Esophagus muscularis mucosa (tissue), 4 donors: ENCODE results near the gene SLC2A10. TPM values are rescaled to one million over a fixed set of nuclear protein-coding genes. Genes with fewer than 3 reads are reported as not detected.

Experiments used
- DNase-seq: peaks from one replicate; pipeline ENCODE4 v3.0.0-alpha.2; 2017; ENCODE audit errors: extremely low spot score
- H3K27ac ChIP-seq, 4 donors: fragments of 200-600 bp; sonication (generic); replicated peaks in 1 of 4; 1 replicate in 3 of 4; 2 replicates in 1 of 4; pipeline ENCODE4 v1.5.1; 2016 to 2019; ENCODE audit warnings: mild to moderate bottlenecking in 1 of 4
- H3K27me3 ChIP-seq, 4 donors: fragments of 200-600 bp; sonication (generic); one replicate each; pipeline versions ENCODE4 v1.5.1 to v1.6.0; 2016 to 2019
- H3K36me3 ChIP-seq, 4 donors: fragments of 200-600 bp; sonication (generic); one replicate each; pipeline ENCODE4 v1.5.1; 2016 to 2019
- H3K4me1 ChIP-seq, 4 donors: fragments of 200-600 bp; sonication (generic); one replicate each; pipeline ENCODE4 v1.5.1; 2016 to 2019
- H3K4me3 ChIP-seq, 4 donors: fragments of 200-600 bp; sonication (generic); 1 replicate in 2 of 4; 2 replicates in 2 of 4; pipeline ENCODE4 v1.5.1; 2016 to 2019; ENCODE audit warnings: mild to moderate bottlenecking in 4 of 4, moderate library complexity in 1 of 4
- H3K9me3 ChIP-seq, 4 donors: fragments of 200-600 bp; sonication (generic); 1 replicate in 3 of 4; 2 replicates in 1 of 4; pipeline ENCODE4 v1.5.1; 2016 to 2019
- EP300 ChIP-seq: sonication (generic); formaldehyde crosslinking; IDR thresholded peaks from one replicate; pipeline ENCODE4 v1.6.1; 2017; ENCODE audit warnings: antibody characterized with exemption
- POLR2A ChIP-seq: fragments of 450-650 bp; IDR thresholded peaks from one replicate; pipeline ENCODE4 v1.6.1; 2017; ENCODE audit warnings: antibody characterized with exemption, moderate library complexity, mild to moderate bottlenecking, low read depth
- POLR2AphosphoS5 ChIP-seq, 2 donors: sonication (generic); formaldehyde crosslinking; IDR thresholded peaks; one replicate each; pipeline ENCODE4 v1.6.1; 2017; ENCODE audit warnings: antibody characterized with exemption in 2 of 2
- WGBS: methylation state at CpG from one replicate; pipeline ENCODE4 v1.1.5; 2018; 5-methylcytosine and 5-hydroxymethylcytosine counted together
- intact Hi-C: fragments of 100-400 bp; cut with DNase I; formaldehyde crosslinking; loops from one replicate; pipeline ENCODE4 v1.15.1; 2023
- total RNA-seq, 4 donors: library from RNA; depleted of rRNA; stranded (reverse); fragments of >200 nt; gene quantifications; one replicate each; pipeline versions ENCODE4 v1.1.0 to v1.2.1, GENCODE V29; 2016
- TF ChIP-seq, protein P1 (sequence below), 3 experiments: fragments of 200-600 bp in 2 of 3; fragments of 450-650 bp in 1 of 3; sonication (generic) in 2 of 3; IDR thresholded peaks; one replicate each; pipeline ENCODE4 v1.5.1; 2017 to 2019; ENCODE audit warnings: antibody characterized with exemption in 3 of 3, mild to moderate bottlenecking in 2 of 3, moderate library complexity in 1 of 3

Gene SLC2A10
- total RNA-seq, 4 donors from 2014 or later: 9.6 to 27.0 (median 15.3) TPM

DNA sequence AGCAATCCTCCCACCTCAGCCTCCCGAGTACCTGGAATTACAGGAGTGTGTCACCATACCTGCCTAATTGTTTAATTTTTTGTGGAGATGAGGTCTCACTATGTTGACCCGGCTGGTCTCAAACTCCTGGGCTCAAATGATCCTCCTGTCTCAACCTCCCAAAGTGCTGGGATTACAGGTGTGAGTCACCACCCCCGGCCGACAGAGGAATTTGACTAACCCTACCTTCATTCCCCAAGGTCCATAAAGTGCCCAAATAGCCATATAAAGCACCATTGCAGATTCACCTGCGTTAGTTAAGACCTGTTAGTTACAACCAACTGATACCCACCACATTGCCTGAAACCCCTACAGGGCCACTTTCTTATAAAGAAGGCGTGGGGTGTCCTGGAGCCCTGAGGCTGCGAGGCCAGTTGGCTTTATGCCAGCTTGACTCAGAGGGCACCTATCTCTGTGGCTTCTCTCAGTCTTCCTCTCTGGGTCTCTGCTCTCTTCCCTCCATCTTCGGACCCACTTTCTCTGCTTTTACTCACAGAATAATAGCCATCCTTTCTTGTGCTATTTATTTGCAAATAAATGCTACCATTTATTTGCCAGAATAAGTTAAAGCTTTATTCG, 65.6 kb downstream of the SLC2A10 start:
- 92% methylated on average over 7 of the region's 9 CpGs for WGBS
- peaks cover 0 to 25% (median 0%) of the 10 kb centered on the region in 4 donors for H3K27me3 ChIP-seq

GRCh38 chr20:46775806-46776205, 66.4 kb downstream of the SLC2A10 start:
- 84% methylated on average over 1 of the region's 1 CpG for WGBS
- intact Hi-C loops: no loop called here

More for the DNA sequence above, 65.6 kb downstream of the SLC2A10 start:
- intact Hi-C loops: no loop called here
- no peaks in the 10 kb centered on the region for H3K36me3 ChIP-seq
- H3K4me3 ChIP-seq: no peak overlapping the region
- no peak for TF ChIP-seq EP300
- TF ChIP-seq, protein P1, sequence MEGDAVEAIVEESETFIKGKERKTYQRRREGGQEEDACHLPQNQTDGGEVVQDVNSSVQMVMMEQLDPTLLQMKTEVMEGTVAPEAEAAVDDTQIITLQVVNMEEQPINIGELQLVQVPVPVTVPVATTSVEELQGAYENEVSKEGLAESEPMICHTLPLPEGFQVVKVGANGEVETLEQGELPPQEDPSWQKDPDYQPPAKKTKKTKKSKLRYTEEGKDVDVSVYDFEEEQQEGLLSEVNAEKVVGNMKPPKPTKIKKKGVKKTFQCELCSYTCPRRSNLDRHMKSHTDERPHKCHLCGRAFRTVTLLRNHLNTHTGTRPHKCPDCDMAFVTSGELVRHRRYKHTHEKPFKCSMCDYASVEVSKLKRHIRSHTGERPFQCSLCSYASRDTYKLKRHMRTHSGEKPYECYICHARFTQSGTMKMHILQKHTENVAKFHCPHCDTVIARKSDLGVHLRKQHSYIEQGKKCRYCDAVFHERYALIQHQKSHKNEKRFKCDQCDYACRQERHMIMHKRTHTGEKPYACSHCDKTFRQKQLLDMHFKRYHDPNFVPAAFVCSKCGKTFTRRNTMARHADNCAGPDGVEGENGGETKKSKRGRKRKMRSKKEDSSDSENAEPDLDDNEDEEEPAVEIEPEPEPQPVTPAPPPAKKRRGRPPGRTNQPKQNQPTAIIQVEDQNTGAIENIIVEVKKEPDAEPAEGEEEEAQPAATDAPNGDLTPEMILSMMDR (IDR thresholded peaks at IDR 0.05): no peak
- TF ChIP-seq POLR2AphosphoS5 (IDR thresholded peaks at IDR 0.05): no peak
- TF ChIP-seq POLR2A: no peak
- DNase-seq: no peak
- no peaks in the 10 kb centered on the region for H3K9me3 ChIP-seq
- no peaks in the 10 kb centered on the region for H3K4me1 ChIP-seq
- H3K27ac ChIP-seq: no peak overlapping the region

GRCh38 chr20:46777331-46777730, 67.9 kb downstream of the SLC2A10 start:
- 80% methylated on average over 7 of the region's 7 CpGs for WGBS
- H3K4me3 ChIP-seq: no peak overlapping the region
- no peaks in the 10 kb centered on the region for H3K9me3 ChIP-seq
- H3K27ac ChIP-seq: no peak overlapping the region
- H3K36me3 ChIP-seq: no peaks in the 10 kb centered on the region
- intact Hi-C loops: no loop called here
- H3K4me1 ChIP-seq: no peaks in the 10 kb centered on the region
- peaks cover 0 to 12% (median 0%) of the 10 kb centered on the region in 4 donors for H3K27me3 ChIP-seq
- TF ChIP-seq EP300 (no peak), POLR2A (no peak), POLR2AphosphoS5 (IDR thresholded peaks at IDR 0.05) (no peak)
- TF ChIP-seq, protein P1 (IDR thresholded peaks at IDR 0.05): no peak
- no peak for DNase-seq

More at GRCh38 chr20:46775806-46776205, 66.4 kb downstream of the SLC2A10 start:
- no peaks in the 10 kb centered on the region for H3K4me1 ChIP-seq
- H3K27me3 ChIP-seq: peaks cover 0 to 22% (median 0%) of the 10 kb centered on the region in 4 donors
- no peak overlapping the region for H3K4me3 ChIP-seq
- H3K27ac ChIP-seq: no peak overlapping the region
- DNase-seq: no peak
- H3K36me3 ChIP-seq: no peaks in the 10 kb centered on the region
- no peaks in the 10 kb centered on the region for H3K9me3 ChIP-seq
- no peak for TF ChIP-seq EP300
- TF ChIP-seq, protein P1 (IDR thresholded peaks at IDR 0.05): no peak
- TF ChIP-seq POLR2A: no peak
- TF ChIP-seq POLR2AphosphoS5 (IDR thresholded peaks at IDR 0.05): no peak

GRCh38 chr20:46779831-46780230, 70.4 kb downstream of the SLC2A10 start:
- intact Hi-C loops: no loop called here
- Histone ChIP-seq H3K4me1 (no peaks in the 10 kb centered on the region), H3K27me3 (peaks cover 0 to 3% (median 0%) of the 10 kb centered on the region in 4 donors), H3K9me3 (no peaks in the 10 kb centered on the region), H3K4me3 (no peak overlapping the region), H3K27ac (no peak overlapping the region), H3K36me3 (no peaks in the 10 kb centered on the region)
- WGBS: 79% methylated on average over 4 of the region's 4 CpGs
- TF ChIP-seq, protein P1 (IDR thresholded peaks at IDR 0.05): no peak
- TF ChIP-seq POLR2AphosphoS5 (IDR thresholded peaks at IDR 0.05): no peak
- no peak for TF ChIP-seq POLR2A
- no peak for TF ChIP-seq EP300
- no peak for DNase-seq
